ENCODE results near the gene SELENON.

SELENON gene

DNA sequence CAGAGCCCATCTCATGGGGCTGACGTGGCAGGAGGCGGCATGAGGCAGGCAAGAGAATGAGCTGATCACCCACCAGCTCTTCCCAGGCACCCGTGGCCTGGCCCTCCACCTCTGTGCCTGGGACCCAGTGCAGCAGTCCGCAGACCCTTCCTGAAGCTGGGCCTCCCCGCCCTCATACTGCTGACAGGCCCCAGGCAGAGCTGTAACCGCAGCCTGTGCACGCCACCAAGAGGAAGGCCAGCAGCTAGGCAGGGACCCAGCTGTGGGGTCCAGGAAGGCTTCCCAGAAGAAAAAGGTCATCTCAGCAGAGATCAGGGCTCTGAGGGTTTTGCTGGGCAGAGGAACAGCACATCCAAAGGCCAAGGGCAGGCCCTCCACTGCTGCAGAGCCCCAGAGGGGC lies 9.9 kb downstream of the SELENON start:
- DNase-seq (ENCODE audit: low read depth), result no peak

DNA sequence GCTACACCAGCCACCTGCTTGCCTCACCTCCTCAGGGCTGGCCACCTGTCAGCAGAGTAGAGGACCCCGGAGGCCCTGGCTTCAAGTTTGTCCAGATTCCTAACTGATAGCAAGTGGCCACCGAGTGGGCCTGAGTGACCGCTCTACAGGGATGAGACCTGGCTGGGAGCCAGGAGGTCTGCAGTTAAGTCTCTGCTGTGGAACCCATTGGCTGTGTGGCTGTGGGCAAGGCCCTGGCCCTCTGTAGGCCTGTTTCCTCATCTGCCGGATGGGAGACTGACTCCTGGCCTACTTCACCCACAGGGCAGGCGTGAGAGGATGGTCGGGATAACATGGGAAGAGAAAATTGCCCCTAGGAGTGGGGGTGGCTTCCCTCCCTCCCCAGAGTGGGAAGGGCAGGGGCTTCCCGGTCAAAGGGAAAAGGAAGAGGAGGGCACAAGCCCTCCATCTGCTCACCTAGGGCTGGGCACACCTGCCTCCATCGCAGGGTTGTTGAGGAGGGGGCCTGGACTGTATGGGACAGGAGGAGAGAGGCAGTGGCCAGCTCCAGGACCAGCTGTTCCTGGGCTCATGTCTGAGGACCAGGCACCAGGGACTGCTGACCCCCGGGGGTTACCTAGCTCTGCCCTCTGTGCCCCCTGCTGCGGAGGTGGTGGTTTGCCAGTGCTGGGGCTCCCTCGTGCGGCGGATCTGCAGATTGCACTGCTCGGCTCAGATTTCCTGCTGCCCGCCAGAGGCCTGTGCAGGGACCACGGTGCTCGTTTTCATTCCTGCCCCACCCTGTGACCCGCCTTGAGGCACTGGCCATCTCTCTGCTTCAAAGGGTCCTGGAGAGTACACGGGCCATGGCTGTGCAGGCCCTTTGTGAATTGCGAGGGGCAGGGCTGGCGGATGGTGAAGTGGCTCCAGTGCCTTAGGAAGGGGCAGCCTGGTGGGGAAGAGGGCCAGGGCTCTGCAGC lies 10.6 kb downstream of the SELENON start:
- no peak for DNase-seq (ENCODE audit: low read depth)

DNA sequence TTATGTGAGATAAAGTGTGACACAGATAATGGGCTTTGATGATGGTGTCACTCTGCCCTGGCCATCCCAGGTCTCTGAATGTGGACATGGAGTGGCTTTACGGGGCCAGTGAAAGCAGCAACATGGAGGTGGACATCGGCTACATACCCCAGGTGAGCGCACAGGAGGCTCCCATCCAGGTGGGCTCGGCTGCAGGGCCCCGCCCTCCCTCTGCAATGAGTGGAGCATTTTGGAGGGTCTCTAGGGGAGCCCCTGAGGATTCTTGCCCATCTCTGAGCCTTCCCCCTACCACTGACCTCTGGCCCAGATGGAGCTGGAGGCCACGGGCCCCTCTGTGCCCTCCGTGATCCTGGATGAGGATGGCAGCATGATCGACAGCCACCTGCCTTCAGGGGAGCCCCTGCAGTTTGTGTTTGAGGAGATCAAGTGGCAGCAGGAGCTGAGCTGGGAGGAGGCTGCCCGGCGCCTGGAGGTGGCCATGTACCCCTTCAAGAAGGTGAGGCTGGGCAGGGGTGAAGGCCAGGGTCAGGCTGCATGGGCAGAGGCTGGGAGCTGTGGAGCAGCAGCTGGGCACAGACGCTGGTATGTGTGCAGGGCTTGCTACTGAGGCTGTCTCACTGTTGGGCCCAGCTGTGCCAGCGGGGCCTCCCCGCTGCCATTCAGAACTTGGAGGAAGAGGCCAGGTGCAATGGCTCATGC lies 11.5 kb downstream of the SELENON start:
- DNase-seq (ENCODE audit: low read depth), result no peak

DNA sequence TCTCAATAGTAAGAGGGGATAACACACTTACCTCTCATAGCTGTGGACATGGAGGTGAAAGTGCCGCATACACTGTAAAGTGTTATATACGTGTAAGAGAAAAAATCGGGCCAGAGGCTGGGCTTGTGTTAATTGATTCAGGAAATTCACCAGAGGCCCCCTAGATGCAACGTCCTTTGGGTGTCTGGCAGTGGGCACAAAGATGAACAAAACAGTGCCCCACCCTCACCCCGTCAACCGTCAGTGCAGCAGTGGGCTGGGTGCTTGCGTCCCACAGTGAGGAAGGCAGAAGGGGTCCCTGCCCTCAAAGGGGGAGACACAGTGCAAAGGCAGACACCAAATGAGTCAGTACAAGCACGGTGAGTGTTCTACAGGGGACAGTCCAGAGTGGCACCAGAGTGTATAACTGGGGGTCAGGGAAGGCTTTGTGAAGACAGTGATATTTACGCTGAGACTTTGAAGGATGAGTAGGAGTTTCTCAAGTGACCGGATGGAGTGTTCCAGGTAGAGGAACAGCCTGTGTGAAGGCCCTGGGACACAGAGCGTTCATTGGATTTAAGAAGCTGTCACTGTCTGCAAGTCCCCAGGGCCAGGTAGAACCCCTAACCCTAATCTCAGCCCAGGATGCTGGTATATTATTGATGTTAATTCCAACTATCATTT lies 13.2 kb downstream of the SELENON start:
- no peak for DNase-seq (ENCODE audit: low read depth)

DNA sequence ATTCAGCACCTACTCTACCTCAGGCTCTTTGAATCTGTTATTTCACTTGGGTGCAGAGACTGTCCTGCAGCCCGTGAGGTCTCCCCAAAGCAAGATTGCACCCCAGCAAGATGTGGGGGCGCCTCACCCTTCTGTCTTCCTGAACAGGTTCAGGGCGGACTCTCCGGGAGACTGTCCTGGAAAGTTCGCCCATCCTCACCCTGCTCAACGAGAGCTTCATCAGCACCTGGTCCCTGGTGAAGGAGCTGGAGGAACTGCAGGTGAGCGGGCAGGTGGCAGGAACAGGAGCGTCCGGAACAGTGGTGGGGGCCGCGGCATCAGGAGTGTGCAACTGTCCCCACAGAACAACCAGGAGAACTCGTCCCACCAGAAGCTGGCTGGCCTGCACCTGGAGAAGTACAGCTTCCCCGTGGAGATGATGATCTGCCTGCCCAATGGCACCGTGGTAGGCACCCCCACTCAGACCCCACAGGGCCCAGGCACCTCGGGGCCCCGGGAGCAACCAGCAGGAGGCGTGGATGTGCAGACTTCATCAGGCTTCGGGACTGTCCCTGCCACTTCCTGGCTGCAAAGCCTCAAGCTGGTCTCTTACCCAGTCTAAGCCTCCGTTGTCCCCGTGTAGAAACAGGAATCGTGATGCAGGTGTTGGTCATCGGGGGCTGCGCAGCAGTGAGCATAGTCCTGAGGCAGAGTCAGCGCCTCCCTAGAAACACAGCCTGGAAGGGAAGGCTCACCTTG lies 13.9 kb downstream of the SELENON start:
- no peak for DNase-seq (ENCODE audit: low read depth)

DNA sequence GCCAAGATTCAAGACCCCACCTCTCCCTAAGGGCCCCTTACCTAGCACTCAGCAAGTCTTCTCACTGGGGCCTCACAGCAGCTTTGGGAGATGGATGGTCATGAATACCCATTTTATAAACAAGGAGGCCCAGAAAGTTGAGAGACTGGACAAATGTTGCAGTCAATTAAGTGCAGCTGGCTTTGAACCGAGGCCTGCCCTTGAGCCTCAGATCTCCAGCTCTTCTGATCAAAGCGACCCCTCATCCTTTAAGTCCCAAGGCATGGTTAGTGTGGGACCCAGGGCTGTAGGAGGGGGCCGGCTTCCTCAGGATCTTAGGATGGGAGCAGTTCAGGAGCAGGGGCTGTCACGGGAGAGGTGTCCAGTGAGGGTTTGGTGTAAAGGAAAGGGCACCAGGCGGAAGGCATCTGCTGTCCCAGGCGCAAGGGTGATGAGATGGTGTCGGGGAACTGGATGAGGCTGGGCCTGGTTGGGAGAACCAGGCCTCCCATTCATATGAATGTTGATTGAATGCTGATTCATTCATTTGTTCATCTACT lies 14.6 kb downstream of the SELENON start:
- no peak for DNase-seq (ENCODE audit: low read depth)

DNA sequence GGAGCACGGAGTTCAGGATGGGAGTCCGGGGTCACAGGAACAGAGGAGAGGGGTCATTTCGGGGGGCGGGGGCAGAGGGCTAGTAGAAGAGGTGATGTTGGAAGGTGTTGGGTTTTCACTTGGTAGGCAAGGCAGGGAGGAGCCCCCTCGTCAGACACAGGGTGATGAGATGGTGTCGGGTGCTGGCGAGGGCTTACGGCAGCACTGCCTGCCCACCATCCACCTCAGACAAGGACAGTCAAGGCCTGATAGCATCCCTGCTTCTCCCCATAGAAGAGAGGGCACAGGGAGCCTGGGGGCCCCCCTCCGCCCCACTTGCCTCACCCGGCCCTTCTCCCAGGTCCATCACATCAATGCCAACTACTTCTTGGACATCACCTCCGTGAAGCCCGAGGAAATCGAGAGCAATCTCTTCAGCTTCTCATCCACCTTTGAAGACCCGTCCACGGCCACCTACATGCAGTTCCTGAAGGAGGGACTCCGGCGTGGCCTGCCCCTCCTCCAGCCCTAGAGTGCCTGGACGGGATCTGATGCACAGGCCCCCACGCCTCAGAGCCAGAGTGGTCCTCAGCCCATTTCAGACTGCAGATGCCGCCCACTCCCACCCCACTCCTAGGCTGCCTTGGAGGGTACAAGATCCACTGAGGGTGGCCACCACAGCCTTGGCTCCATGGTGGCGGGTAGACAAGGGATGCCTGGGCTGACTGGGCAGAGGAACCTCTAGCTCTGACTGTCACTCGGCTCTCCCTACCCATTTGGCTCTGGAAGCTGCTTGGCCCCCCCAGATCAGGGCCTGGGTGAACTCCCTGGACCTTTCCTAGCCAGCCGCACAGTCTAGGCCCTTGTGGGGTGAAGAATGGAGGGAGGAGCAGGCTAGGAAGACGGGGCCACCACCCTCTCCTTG lies 15.5 kb downstream of the SELENON start:
- DNase-seq (ENCODE audit: low read depth), result no peak

DNA sequence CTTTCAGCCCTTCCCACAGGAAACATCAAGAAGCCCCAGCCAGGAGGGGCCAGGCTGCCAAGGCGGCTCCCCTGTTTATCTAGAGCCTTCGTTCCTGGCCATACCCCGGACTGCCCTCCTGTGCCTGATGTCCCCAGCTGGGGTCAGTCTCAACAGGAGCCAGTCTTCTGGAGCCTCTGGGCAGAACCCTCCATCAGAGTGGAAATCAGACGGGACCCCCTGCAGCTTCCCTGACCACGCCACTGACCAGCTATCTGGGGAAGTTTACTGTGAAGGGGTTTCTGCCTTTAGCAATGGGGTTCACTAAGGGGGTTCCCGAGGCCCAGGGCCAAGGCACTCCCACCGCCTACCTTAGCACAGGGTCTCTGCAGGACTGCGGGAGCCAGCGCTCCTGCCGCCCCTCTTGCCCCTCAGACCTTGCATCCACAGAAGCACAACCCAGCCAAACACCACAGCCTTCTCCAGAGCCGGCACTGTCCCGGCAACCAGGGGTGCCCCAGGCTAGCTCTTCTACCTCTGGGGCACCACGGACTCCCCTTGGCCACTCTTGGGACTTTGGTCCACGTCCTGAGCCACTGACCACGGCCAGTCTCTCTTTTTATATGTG lies 16.2 kb downstream of the SELENON start:
- DNase-seq (ENCODE audit: low read depth), result no peak

DNA sequence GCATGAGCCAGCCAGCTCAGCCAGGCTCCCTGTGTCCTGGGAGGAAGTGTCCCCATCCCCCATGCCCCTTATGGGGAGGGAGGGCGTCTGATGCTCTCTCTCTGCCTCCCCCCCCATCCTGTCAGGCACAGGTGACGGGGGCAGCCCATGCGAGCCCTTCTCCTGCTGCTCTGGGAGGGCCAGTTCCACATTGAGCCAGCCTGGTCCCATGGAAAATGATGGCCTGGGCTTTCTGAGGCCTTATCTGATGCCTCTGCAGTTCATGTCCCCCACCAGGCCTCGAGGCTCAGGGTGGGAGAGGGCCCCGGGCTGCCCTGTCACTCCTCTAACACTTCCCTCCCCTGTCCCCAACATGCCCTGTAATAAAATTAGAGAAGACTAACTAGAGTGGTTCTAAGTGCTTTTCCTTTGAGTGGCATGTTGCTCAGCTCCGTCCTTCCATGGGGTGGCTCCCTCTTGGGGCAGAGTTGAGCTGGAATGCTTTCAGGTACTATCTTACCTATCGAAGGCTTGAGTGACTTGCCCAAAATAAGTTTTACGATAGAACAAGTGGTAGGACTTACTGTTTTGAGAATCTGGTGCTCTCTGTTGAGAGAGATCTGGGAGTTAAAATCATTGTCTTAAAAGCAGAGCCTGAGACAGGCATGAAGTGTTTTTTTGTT lies 18.0 kb downstream of the SELENON start:
- no peak for DNase-seq (ENCODE audit: low read depth)

DNA sequence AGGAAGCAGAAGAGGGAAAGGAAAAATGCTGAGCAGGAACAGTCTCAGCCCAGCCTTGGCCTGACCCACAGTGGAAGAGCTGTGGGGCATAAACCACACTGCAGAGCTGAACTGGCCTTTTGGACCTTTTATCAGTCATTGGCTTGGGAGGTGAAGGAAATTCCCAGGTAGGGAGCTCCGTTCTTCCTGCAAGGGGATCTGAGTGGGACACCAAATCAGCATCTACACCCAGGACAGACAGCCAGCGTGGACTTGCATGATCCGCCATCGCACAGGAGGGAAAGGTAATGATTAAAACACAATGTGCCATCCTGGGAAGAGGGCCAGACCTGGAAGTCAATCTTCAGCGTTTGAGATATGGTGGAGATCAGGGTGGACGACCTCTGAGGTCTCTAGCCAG lies 18.6 kb downstream of the SELENON start:
- no peak for DNase-seq (ENCODE audit: low read depth)

DNA sequence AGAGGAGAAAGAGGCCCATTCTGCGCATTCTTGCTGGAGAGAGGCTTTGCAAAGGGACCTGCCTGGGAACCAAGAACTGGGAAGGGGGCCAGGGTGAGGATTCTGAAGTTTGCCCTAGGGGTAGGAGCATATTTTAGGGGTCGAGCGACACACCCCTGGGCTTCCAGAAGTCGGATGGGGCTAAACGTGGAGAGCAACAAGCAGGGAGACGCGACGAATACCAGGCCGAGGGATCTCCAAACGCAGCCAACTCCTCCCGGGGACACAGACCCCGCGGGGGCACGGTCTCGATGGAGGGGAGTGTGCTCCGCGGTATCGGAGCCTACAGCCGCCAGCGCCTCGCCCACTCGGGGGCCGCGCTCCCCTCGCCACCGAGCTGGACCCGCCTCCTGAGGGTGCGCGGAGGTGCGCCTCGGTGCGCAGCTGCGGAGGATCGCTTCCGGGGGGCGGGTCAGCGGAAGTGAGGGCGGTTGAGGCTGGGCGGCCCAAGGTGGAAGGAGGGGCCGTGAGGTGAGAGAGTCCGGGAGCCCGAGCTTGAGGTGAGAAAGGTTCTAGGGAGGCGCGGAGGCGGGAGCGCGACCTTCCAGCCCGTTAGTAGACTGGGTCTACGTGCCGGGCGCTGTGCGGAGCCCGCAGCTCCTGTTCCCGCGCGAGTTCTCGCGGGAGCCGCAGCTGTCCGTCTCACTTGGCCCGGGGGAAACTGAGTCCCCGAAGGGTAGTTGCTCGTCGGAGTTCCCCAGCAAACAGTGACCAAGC lies 19.7 kb downstream of the SELENON start, which contains the start of gene MTFR1L:
Gene MTFR1L, plus strand, starts transcription at position 464 of the 756 bp plus-strand sequence. CDS start 3,151 bp downstream, outside the sequence.
- DNase-seq (ENCODE audit: low read depth), result no peak

DNA sequence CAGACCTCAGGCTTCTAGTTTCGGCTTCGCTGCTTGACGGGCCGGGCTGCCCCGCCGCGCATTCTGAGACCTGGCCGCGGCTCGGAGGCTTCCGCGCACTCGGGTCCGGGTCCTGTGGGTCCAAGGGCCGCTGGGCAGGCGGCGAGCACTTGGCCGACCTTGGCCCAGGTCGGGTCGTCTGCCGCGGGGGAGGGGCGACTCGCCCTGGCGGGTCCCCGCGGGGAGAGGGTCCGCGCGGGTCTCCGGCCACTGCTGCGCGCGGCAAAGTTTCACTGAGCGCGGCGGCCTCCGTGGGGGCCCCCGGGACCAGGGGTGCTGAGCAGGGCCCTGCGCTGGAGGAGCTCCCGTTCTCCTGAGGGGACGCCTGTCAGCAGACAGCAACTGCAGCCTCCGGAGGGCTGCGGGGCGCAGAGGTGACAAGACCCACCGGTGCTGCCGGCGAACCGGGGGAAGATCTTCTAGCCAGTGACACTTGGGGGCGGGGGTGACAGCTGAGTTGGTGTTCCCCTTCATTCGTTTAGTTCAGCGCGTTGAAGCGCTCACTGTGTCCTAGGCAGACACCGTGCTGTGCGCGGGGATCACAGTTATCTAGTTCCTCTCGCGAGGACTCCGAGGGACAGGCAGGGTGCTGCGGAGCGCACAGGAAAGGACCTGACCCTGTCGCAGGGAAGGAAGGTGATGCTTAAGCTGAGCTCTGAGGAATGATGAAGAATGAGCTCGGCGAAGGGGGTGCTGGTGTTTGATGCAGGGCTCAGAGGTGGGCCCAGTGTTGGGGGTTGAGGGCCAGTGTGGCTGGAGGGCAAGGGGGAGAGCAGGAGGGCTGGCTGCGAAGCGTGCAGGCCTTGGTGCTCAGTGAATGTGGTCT lies 20.5 kb downstream of the SELENON start:
- no peak for DNase-seq (ENCODE audit: low read depth)

DNA sequence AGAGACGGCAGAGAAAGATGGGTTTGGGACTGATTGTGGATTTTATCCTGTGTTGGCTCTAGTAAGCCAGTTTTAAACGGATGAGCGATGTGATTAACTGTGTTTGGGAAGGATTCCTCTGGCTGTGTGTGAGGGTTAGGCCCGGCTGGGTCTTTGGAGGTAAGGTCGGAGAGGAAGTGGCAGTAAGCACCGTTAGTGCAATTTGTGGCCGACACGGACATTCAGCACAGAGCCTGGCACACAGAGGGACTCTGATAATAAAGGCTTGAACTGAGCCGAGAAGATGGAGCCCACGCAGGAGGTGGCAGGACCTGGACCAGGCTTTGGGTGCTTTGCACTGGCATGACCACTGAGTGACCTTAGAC lies 21.1 kb downstream of the SELENON start:
- no peak for DNase-seq (ENCODE audit: low read depth)

DNA sequence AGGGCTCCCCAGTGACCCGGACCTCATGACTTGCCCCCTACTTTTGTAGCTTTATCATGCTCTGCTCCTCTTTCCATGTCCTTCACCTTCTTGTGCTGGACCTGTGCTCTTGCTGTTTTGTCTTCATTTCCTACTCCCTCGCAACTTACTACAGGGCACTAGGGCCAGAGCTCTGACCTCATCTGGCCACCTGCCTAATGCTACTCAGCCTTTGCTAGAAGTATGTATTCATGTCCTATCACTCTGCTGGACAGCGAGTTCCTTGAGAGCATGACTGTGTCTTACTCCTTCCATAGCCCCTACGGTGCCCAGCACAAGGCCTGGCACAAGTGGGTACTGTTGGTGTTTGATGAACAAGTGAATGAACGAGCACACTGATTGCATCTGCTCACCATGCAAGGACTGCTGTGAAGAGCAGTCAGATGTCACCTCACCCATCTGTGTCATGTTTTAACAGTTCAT lies 21.7 kb downstream of the SELENON start:
- DNase-seq (ENCODE audit: low read depth), result no peak

DNA sequence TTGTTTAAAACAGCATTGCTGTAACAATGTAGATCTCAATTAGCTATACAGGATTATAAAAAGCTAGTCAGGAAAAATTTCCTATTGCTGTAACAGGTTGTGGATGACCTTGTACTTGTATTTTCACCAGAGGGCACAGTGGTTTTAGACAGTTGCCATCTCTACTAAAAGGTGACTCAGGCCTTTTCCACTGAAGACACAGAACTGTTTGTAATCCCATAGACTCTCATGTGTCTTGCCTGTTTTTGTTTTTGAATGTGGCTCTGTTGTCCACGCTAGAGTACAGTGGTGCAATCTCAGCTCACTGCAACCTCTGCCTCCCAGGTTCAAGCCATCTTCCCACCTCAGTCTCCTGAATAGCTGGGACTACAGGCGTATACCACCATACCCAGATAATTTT lies 25.6 kb downstream of the SELENON start:
- DNase-seq (ENCODE audit: low read depth), result no peak

DNA sequence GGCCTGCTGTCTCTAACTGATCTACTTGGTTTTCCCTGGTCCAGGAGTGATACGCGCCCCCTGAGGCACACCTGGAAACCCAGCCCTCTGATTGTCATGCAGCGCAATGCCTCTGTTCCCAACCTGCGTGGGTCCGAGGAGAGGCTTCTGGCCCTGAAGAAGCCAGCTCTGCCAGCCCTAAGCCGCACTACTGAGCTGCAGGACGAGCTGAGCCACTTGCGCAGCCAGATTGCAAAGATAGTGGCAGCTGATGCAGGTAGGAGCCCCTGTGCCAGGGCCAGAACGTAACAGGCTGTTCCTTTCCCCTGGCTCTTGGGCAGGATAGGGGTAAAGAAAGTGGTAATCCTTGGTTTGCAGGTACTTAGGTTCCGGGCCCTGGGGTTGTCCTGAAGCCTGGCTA lies 26.6 kb downstream of the SELENON start:
- no peak for DNase-seq (ENCODE audit: low read depth)

DNA sequence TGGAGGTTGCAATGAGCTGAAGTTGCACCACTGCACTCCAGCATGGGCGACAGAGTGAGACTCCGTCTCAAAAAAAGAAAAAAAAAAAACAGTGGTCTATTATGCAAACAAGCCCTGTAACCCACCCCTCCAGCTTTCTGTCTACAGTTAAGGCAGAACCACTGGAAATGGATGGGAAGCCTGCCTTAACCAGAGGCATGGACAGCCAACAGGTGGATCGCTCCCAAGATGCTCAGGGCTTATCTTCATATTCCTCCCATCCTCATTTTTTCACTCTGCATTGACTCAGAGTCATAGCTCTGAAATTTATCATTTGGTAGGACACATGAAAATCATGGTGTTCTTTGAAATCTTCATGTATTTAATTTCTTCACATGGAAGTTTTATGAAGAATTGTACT lies 28.5 kb downstream of the SELENON start:
- no peak for DNase-seq (ENCODE audit: low read depth)

DNA sequence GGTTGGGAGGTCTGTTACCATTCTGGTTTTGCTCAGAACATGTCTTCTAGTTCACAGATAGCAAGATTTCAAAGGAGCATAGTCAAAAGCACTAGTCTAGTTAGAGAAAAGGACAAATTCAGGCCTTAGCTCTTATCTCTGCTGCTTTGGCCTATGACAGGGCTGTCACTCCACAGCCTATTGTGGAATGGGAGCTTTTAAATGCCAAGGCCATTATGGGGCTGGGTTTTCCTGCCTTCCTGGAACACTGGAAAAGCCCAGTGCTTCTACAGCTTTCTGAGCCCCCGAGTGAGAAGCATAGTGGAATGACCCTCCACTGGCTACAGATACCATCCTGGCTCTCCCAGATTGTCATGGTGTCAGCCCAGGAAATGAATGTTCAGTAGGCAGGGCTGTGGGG lies 29.1 kb downstream of the SELENON start:
- no peak for DNase-seq (ENCODE audit: low read depth)
